Parathyroid adenoma (tissue), 2 donors: ENCODE results near the gene PMM2.

Experiments
- H2AFZ ChIP-seq: fragments of 300-600 bp; sonication (generic); one replicate; pipeline ENCODE4 v1.7.0; 2017; ENCODE audit warnings: antibody characterized with exemption, mild to moderate bottlenecking
- H3K27ac ChIP-seq: fragments of 300-600 bp; sonication (generic); one replicate; pipeline ENCODE4 v1.7.0; 2017
- H3K27me3 ChIP-seq: fragments of 300-600 bp; sonication (generic); one replicate; pipeline ENCODE4 v1.7.0; 2017; ENCODE audit warnings: low read length; ENCODE audit not compliant: control insufficient read depth, insufficient read depth
- H3K36me3 ChIP-seq: fragments of 300-600 bp; sonication (generic); one replicate; pipeline ENCODE4 v1.7.0; 2017; ENCODE audit warnings: low read length; ENCODE audit not compliant: control insufficient read depth, insufficient read depth
- H3K4me1 ChIP-seq: fragments of 300-600 bp; sonication (generic); one replicate; pipeline ENCODE4 v1.7.0; 2017; ENCODE audit warnings: control low read depth
- H3K4me2 ChIP-seq: fragments of 300-600 bp; sonication (generic); one replicate; pipeline ENCODE4 v1.7.0; 2017; ENCODE audit warnings: low read length
- H3K4me3 ChIP-seq: fragments of 300-600 bp; sonication (generic); one replicate; pipeline ENCODE4 v1.7.0; 2017; ENCODE audit warnings: low read depth, low read length
- H3K79me2 ChIP-seq: fragments of 300-600 bp; sonication (generic); one replicate; pipeline ENCODE4 v1.7.0; 2017; ENCODE audit warnings: control low read depth
- H3K9ac ChIP-seq: fragments of 300-600 bp; sonication (generic); one replicate; pipeline ENCODE4 v1.7.0; 2017; ENCODE audit warnings: mild to moderate bottlenecking
- H3K9me3 ChIP-seq: fragments of 300-600 bp; sonication (generic); one replicate; pipeline ENCODE4 v1.7.0; 2017; ENCODE audit warnings: low read length; ENCODE audit not compliant: control insufficient read depth
- TF ChIP-seq, protein P1 (sequence below): fragments of 300-600 bp; sonication (generic); IDR thresholded peaks from one replicate; pipeline ENCODE4 v1.7.0; 2017; ENCODE audit warnings: antibody characterized with exemption, mild to moderate bottlenecking
- donor health status: primary hyperparathyroidism.

The PMM2 gene

DNA sequence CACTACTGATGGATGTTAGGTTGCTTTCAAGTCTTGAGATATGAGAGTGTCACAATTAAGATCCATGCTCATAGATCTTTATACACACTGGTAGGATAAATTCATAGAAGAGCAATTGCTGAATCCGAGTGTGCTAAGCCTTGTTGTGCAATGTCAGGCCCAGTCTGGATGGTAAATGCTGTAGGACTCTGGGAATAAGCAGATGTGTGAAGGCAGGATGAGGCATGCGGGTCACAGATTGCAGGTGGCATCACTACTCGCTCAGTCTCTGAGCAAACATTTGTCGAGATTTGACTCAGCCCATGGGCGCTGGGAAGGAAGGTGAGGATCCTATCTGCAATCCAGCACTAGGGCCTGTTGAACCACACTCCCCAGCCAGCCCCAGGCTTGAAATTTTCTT is 40.9 kb upstream of the PMM2 start:
- no peaks in the 10 kb centered on the region for H3K4me1 ChIP-seq
- H3K4me3 ChIP-seq, result no peak overlapping the region
- H3K27ac ChIP-seq, result no peak overlapping the region
- no peaks in the 10 kb centered on the region for H3K79me2 ChIP-seq
- no peak overlapping the region for H3K9ac ChIP-seq
- no peak overlapping the region for H3K4me2 ChIP-seq
- no peaks in the 10 kb centered on the region for H3K27me3 ChIP-seq
- H3K9me3 ChIP-seq, result no peaks in the 10 kb centered on the region
- no peak overlapping the region for H2AFZ ChIP-seq
- TF ChIP-seq, protein P1, sequence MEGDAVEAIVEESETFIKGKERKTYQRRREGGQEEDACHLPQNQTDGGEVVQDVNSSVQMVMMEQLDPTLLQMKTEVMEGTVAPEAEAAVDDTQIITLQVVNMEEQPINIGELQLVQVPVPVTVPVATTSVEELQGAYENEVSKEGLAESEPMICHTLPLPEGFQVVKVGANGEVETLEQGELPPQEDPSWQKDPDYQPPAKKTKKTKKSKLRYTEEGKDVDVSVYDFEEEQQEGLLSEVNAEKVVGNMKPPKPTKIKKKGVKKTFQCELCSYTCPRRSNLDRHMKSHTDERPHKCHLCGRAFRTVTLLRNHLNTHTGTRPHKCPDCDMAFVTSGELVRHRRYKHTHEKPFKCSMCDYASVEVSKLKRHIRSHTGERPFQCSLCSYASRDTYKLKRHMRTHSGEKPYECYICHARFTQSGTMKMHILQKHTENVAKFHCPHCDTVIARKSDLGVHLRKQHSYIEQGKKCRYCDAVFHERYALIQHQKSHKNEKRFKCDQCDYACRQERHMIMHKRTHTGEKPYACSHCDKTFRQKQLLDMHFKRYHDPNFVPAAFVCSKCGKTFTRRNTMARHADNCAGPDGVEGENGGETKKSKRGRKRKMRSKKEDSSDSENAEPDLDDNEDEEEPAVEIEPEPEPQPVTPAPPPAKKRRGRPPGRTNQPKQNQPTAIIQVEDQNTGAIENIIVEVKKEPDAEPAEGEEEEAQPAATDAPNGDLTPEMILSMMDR, result no peak
- H3K36me3 ChIP-seq, result no peaks in the 10 kb centered on the region

DNA sequence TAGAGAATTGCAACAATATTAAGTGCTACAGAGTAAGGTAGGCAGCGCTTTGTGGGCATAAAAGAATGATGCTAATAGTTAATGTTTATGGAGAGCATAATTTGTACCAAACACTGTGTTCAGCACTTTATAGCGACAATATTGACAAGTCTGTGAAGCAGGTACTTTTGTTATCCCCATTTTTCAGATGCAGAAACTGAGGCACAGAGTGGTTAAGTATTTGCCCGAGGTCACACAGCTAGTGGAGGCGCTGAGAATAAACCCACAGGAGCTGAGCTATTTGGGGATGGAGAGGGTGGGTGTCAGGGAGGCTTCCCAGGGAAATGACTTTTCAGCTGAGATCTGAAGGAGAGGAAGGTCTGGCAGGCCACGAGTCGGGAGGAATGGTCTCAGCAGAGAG is 39.6 kb upstream of the PMM2 start:
- Histone ChIP-seq H3K4me3 (no peak overlapping the region), H3K27me3 (no peaks in the 10 kb centered on the region), H3K9me3 (no peaks in the 10 kb centered on the region), H3K79me2 (no peaks in the 10 kb centered on the region), H3K4me2 (no peak overlapping the region), H3K9ac (no peak overlapping the region), H3K4me1 (no peaks in the 10 kb centered on the region), H3K27ac (no peak overlapping the region), H2AFZ (no peak overlapping the region), H3K36me3 (no peaks in the 10 kb centered on the region)
- TF ChIP-seq, protein P1, result no peak

DNA sequence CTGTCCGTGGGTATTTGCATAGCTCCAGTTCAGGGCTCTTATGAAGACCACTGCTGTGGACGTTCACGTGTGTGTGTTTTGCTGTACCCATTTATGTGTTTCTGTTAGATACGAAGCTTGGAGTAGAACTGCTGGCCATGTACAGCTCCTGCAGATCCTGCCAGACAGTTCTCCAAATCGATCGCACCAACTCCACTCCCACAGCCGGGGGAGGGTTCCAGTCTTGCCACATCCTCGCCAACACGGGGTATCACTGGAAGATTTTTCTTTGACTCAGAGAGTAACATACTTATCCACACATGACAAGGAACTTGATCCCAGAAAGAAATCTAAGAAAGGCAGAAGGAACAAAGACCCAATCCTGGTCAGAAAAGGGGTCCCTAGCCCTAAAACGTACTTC is 37.6 kb upstream of the PMM2 start:
- Histone ChIP-seq H3K4me2 (no peak overlapping the region), H2AFZ (no peak overlapping the region), H3K36me3 (no peaks in the 10 kb centered on the region), H3K27ac (no peak overlapping the region), H3K4me1 (no peaks in the 10 kb centered on the region), H3K79me2 (no peaks in the 10 kb centered on the region), H3K9me3 (no peaks in the 10 kb centered on the region), H3K4me3 (no peak overlapping the region), H3K9ac (no peak overlapping the region), H3K27me3 (no peaks in the 10 kb centered on the region)
- TF ChIP-seq, protein P1, result no peak

DNA sequence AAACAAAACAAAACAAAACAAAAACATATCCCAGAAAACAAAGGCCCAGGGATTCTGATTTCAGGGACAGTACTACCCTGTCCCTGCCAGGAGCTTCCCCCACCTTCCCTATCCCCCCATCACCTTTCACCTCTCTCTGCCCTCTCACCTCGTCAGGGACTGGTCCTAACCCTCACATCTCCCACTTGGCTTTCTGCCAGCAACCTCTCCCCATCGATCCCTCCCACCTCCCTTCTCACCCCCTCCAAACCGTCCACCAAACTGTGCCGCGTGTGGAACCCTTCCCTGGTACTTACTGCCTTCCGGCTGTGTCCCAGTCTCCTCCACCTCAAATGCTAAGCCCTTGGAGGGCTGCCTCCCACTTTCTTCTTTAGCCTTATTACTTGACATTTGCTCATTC is 36.6 kb upstream of the PMM2 start:
- Histone ChIP-seq H3K9ac (no peak overlapping the region), H3K4me2 (no peak overlapping the region), H3K27ac (no peak overlapping the region), H3K36me3 (no peaks in the 10 kb centered on the region), H3K79me2 (no peaks in the 10 kb centered on the region), H3K9me3 (no peaks in the 10 kb centered on the region), H2AFZ (no peak overlapping the region), H3K4me1 (no peaks in the 10 kb centered on the region), H3K27me3 (no peaks in the 10 kb centered on the region), H3K4me3 (no peak overlapping the region)
- TF ChIP-seq, protein P1, result no peak

DNA sequence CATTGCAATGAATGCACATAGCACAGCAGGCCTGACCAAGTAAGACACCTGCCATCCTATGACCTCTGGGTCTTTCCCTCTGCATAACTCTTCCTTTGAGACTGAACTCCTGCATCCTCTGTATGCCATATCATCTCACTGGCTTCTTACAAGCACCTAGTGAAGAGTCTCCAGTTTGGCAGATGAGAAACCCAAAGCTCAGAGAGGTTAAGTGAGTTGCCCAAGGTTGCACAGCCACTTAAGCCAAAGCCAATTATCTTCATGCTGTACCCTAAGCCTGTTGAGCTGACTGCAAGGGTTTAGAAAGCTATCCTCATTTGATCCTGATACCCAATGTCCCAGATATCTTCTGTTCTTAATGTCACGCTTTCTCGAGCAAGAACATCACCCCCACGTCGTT is 35.4 kb upstream of the PMM2 start:
- Histone ChIP-seq H3K9ac (no peak overlapping the region), H3K79me2 (no peaks in the 10 kb centered on the region)

More for the DNA sequence above, 35.4 kb upstream of the PMM2 start:
- H3K4me1 ChIP-seq, result no peaks in the 10 kb centered on the region
- no peak overlapping the region for H3K4me2 ChIP-seq
- no peak overlapping the region for H3K4me3 ChIP-seq
- no peak overlapping the region for H2AFZ ChIP-seq
- no peak overlapping the region for H3K27ac ChIP-seq
- H3K9me3 ChIP-seq, result no peaks in the 10 kb centered on the region
- TF ChIP-seq, protein P1, result no peak
- no peaks in the 10 kb centered on the region for H3K36me3 ChIP-seq
- no peaks in the 10 kb centered on the region for H3K27me3 ChIP-seq
